Measurements from ENCODE around the gene CABLES1.
A peak's percentile ranks its signal among the peaks of the same experiment; 100 is the strongest.
"Not testable (repeated sequence)": the region's sequence is repeated elsewhere in the genome, so short reads cannot be mapped to it uniquely, and the experiment has no call there.

The CABLES1 gene

DNA sequence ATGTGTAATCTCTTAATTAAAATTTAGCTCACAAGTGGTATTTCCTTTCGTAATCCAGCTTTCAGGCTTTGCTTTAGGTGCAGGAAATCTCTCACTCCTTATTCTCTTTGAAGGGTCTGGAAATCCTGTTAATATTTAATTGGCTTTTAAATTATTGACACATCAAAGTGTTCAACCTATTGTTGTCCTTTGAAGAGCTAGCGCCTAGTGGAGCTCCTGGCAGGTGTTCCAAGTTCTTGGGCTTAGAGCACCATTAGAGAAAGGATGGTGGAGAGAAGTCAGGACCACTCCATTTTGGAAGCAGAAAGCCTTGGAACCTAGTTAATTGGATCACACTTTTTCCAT, 92.4 kb downstream of the CABLES1 start:
- DNase-seq = no peak

GRCh38 chr18:23228102-23229061, 93.1 kb downstream of the CABLES1 start:
- peak; percentile 35 for DNase-seq

- DNase-seq = no peak
Measured at GRCh38 chr18:23229472-23229871, 94.2 kb downstream of the CABLES1 start.

DNA sequence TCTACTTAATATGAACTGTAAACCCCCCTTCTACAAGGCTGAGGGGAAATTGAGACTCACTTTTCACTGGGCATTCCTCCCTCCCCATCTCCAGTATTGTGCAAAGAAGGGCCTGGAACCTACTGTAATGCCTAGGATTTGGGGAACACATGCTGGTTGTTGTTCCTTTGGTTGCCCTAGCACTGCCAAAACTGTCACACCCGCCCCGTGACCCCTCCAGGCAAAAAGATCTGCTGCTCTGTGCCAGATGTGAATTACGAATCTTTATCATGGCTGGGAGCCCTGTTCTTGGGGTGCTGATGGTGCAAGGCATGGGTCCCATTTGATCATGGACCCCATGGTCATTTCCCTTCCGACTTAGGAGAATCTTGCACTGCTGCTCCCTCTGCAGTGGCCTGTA, 95.4 kb downstream of the CABLES1 start:
- DNase-seq = no peak

DNA sequence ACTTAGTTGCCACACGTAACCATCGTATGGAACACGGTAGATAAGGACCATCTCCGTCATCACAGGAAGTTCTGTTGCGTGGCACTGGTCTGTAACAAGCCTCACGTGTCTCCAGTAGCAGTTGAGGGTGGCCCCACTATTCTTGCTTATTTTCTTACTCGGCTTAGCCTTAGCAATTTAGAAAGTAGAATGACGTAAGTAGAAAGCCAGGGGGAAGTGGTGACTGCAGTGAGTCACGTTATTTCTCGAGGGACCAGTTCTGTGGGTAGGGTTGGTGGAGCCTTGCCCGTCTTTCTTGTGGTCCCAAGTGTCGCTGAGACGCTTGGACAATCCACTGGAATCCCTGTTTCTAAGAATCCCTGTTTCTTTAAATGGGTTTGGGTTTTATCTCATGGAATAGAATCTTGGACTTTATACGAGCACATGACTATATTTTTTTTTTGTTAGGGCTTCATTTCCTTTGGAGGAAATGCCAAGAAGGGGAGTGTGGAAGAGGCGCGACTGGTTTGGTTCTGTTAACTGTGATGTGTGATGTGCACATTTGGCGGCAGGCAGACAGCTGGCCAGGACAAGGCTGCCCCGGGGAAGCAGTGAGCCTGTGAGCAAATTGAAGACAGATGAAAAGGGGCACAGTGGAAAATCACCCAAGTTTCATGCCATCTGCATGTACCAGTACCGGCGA, 96.2 kb downstream of the CABLES1 start:
- peak; percentile 81 for DNase-seq

DNA sequence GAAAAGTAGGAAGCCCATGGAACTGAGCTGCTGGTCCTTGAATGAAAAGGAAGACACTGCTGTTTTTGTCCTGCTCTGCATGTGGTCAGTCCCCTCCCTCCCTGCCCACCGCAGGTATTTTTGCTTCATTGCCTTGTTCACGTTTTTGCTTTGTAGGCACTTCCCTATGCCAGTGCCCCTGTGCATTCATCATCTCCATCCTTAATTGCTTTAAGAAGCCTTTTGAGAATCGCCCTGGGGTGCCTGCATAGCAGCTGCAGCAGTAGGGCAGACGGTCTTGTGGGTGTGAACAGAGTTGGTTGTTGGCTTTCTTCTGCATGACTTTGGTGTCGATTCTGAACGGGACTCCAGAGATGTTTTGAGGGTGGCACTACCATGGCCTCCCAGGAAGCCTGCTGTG, 97.0 kb downstream of the CABLES1 start:
- DNase-seq = no peak

DNA sequence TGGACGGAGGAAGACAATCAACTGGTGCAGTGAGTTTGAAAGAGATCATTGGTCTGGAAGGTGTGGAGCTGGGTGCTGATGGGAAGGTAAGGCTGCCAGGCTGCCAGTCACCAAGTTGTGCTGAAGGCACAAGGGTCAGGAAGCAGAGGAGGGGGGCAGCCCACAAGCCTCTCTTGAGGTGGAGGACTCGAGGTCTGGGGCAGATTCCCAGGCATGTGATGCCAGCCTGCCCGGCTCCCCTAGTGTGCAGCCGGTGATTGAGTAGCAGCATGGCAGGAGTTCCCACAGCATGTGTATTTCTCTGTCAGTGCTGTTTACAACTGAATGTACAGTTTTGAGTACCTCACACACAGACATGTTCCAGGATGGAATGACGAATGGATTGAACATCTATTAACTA, 99.3 kb downstream of the CABLES1 start:
- no peak for DNase-seq

- DNase-seq = no peak
Measured at GRCh38 chr18:23235336-23235735, 100.1 kb downstream of the CABLES1 start.

DNA sequence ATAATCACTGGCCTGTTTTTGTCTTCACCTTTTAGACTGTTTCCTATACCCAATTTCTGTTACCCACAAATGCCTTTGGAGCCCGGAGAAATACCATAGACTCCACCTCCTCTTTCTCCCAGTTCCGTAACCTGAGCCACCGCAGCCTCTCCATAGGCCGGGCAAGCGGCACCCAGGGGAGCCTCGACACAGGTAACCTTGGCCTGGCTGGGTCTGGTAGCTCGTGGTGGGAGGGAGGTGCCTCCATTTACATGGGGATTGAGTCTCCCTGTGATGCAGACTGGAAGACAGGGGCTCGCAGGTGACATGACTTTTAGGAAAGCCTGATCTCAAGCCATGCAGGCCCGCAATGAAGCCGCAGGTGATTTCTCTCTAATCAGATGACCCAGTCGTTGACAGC, 100.6 kb downstream of the CABLES1 start:
- no peak for DNase-seq

GRCh38 chr18:23236876-23237468, 101.7 kb downstream of the CABLES1 start:
- no peak for DNase-seq

DNA sequence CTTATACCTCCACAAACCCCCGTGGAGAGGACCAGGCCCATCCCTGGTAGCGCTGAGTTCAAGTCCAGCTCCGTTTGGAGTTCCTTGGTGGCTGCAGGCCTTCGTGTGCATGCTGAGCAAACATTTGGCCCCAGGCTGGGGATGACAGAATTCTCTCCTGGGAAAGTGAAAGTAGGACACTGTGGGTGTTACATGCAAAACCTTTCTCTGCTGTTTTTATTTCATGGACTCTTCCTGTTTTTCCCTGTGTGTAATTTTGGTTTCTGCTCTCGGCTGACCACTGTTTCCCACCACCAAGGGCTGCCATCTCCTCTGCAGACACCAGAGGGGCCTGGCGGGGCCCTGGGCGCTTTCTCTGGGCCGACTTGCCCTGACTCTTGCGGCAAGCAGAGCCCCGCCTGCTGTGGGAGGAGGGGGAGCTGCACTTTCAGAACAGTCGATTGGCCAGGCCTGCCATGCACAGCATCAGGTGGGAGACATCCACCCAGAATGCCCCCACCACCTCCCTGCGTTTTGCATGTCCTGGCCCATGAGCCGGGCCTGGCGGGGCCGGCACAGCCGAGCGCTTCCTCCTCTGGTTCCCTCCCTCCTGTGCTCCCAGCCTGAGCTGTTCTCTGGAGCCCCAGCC, 102.4 kb downstream of the CABLES1 start:
- peak; percentile 74 for DNase-seq

- DNase-seq = no peak
Measured at GRCh38 chr18:23238152-23238531, 102.9 kb downstream of the CABLES1 start.

DNA sequence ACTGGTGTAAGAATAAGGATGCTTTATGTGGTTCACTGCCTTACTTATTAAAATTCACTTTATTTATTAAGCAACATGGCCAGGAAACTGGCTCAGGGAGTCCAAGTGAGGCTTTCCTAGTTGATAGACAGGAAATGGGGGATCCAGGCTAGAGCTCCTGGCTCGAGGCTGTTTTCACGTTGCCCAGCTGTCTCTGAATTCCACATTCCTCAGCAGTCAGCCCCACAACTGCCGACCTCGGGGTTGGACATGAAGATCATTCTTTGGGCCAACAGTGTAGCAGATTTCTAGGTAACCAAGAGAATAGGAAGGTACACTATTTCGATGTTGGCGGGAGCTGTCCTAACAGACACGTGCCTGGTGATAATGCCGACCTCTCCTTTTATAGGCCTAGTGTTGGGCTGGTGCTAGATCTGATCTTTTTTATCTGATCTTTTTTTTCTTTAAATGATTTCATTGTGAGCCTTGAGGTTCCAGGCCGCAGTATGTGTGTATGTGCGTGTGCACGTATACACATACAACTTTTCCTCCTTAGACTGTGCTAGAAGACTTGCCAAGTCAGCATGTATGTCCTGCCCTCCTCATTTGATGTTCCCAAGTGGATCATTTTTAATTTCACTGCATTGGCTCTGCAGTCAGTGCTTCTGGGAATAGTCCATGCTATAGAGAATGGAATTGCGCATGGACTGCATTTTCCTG, 103.5 kb downstream of the CABLES1 start:
- DNase-seq = no peak

- no peak for DNase-seq
Measured at GRCh38 chr18:23239350-23239692, 104.0 kb downstream of the CABLES1 start.

- DNase-seq = no peak
Measured at GRCh38 chr18:23239885-23240608, 104.8 kb downstream of the CABLES1 start.

- no peak for DNase-seq
Measured at GRCh38 chr18:23240609-23240930, 105.3 kb downstream of the CABLES1 start.

- not testable (repeated sequence) for DNase-seq
Measured at GRCh38 chr18:23241833-23242496, 106.7 kb downstream of the CABLES1 start.

DNA sequence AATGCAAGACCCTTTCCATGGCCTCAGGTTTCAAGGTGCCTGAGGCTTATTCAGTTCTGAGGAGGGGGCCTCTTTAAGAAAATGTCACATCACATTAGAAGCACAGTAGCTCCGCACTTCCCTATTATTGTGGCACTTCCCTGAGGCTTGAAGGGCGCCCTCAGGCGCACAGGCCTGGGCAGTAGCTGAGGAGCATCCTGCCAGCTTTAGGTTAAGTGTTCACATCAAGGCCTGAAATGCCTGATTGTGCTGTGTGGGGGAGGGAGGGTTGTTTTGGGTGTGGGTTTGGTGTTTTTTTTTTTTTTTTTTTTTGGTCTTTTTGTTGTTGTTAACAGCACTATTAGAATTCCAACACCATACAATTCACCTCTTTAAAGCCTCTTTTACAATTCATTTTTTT, 107.9 kb downstream of the CABLES1 start:
- DNase-seq = no peak

DNA sequence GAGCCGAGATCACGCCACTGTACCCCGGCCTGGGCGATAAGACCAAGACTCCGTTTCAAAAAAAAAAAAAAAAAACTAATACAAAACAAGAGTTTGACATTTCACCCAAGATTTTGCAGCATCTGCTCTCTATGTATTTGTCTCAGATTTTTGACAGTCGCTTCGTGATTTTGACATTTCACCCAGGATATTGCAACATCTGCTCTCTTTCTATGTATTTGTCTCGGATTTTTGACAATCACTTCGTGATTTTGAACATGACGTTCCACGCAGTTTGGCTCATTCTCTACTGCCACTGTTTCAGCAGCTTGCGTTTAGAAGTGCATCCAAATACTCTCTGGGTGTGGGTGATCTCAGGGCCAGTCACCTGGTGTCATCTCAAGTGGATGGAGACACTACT, 108.5 kb downstream of the CABLES1 start:
- no peak for DNase-seq

GRCh38 chr18:23244401-23244800, 109.1 kb downstream of the CABLES1 start:
- DNase-seq = no peak

DNA sequence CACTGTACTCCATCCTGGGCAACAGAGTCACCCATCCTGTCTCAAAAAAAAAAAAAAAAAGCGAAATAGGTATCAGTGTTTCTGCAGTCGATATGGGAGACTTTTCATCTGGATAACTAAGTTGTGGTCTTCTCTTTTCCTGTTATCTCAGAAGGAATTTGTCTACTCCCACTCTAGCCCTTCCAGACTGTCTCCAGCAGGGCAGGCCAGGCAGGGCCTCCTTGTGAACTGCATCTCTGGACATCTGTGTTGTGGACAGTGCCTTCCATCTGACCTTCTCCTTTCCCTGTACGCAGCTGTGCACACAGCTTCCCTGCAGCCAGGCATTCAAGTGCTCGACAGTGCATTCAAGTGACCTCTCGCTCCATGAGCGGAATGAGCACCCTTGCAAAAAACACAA, 110.2 kb downstream of the CABLES1 start:
- no peak for DNase-seq

GRCh38 chr18:23247331-23247730, 112.0 kb downstream of the CABLES1 start:
- DNase-seq = no peak
